HEK293 (cell line): ENCODE results near the gene MED8.
A peak's percentile ranks its signal among the peaks of the same experiment; 100 is the strongest.

ENCODE experiments used
- CTCF ChIA-PET: fragments of 350-600 bp; formaldehyde crosslinking; extraction: SDS; loops from one replicate; lab custom pipeline; 2021; ENCODE audit warnings: antibody characterized with exemption; lab: Yijun Ruan, JAX
- POLR2A ChIA-PET: fragments of 300-600 bp; formaldehyde crosslinking; extraction: SDS; loops from one replicate; lab custom pipeline; 2020; ENCODE audit warnings: antibody characterized with exemption, inconsistent platforms; lab: Yijun Ruan, JAX
- H3K27ac ChIP-seq: fragments of 200-500 bp; sonication (Bioruptor generic); 2 replicates; pipeline ENCODE4 v1.5.1; 2014; ENCODE audit warnings: low read depth, low read length, control low read depth, inconsistent platforms; ENCODE audit errors: extremely low read depth
- H3K36me3 ChIP-seq, 2 experiments: fragments of 200-500 bp in 1 of 2; sonication (Bioruptor generic) in 1 of 2; 1 replicate in 1 of 2; 2 replicates in 1 of 2; pipeline ENCODE4 v1.5.1; 2014 to 2017; ENCODE audit warnings: inconsistent platforms in 2 of 2, low read length in 2 of 2; ENCODE audit not compliant: control insufficient read depth in 2 of 2, insufficient read depth in 1 of 2
- H3K4me1 ChIP-seq: fragments of 200-500 bp; sonication (Bioruptor generic); 2 replicates; pipeline ENCODE4 v1.5.1; 2014; ENCODE audit warnings: mild to moderate bottlenecking, low read length, inconsistent platforms; ENCODE audit not compliant: control insufficient read depth, insufficient read depth
- H3K4me3 ChIP-seq: 2 replicates; pipeline ENCODE4 v1.5.1; 2011; ENCODE audit warnings: low read depth, mild to moderate bottlenecking, control low read depth, low read length, moderate library complexity
- H3K9me3 ChIP-seq: fragments of 200-500 bp; sonication (Bioruptor generic); 2 replicates; pipeline ENCODE4 v1.5.1; 2014; ENCODE audit warnings: low read depth, low read length, inconsistent platforms; ENCODE audit not compliant: control insufficient read depth, insufficient read depth
- HOXD13 ChIP-seq: sonication (generic); formaldehyde crosslinking; IDR thresholded peaks from 2 replicates; pipeline ENCODE4 v1.8.0; 2022; ENCODE audit warnings: missing genetic modification reagents, borderline replicate concordance
- KLF8 ChIP-seq: fragments of 450-650 bp; formaldehyde crosslinking; IDR thresholded peaks from 2 replicates; pipeline ENCODE4 v1.5.1; 2016; ENCODE audit warnings: missing biosample characterization, missing genetic modification characterization
- KLF9 ChIP-seq: fragments of 450-650 bp; formaldehyde crosslinking; IDR thresholded peaks from 2 replicates; pipeline ENCODE4 v1.5.1; 2016; ENCODE audit warnings: missing biosample characterization, missing genetic modification characterization, low read depth
- SALL2 ChIP-seq: fragments of 450-650 bp; formaldehyde crosslinking; IDR thresholded peaks from 2 replicates; pipeline ENCODE4 v1.5.0; 2017; ENCODE audit warnings: missing biosample characterization, mild to moderate bottlenecking, missing genetic modification characterization, borderline replicate concordance
- TSHZ1 ChIP-seq: fragments of 450-650 bp; formaldehyde crosslinking; IDR thresholded peaks from 2 replicates; pipeline ENCODE4 v1.5.1; 2016; ENCODE audit warnings: missing biosample characterization, missing genetic modification characterization, borderline replicate concordance
- ZBTB26 ChIP-seq: fragments of 450-650 bp; formaldehyde crosslinking; optimal IDR thresholded peaks from 2 replicates; pipeline ENCODE3; 2016; ENCODE audit warnings: missing biosample characterization, mild to moderate bottlenecking, missing genetic modification characterization
- ZIC2 ChIP-seq: fragments of 450-650 bp; formaldehyde crosslinking; IDR thresholded peaks from 2 replicates; pipeline ENCODE4 v1.5.1; 2016; ENCODE audit warnings: missing biosample characterization, missing genetic modification characterization
- ZNF121 ChIP-seq: fragments of 450-650 bp; formaldehyde crosslinking; IDR thresholded peaks from 2 replicates; pipeline ENCODE4 v1.5.1; 2016; ENCODE audit warnings: missing biosample characterization, missing genetic modification characterization
- ZNF146 ChIP-seq: fragments of 450-650 bp; formaldehyde crosslinking; IDR thresholded peaks from 2 replicates; pipeline ENCODE4 v1.5.1; 2016; ENCODE audit warnings: missing biosample characterization, missing genetic modification characterization
- ZNF155 ChIP-seq: fragments of 450-650 bp; formaldehyde crosslinking; IDR thresholded peaks from 2 replicates; pipeline ENCODE4 v1.5.1; 2016; ENCODE audit warnings: missing biosample characterization, missing genetic modification characterization
- ZNF174 ChIP-seq: fragments of 450-650 bp; formaldehyde crosslinking; IDR thresholded peaks from 2 replicates; pipeline ENCODE4 v1.5.0; 2017; ENCODE audit warnings: missing biosample characterization, mild to moderate bottlenecking, missing genetic modification characterization
- ZNF214 ChIP-seq: fragments of 450-650 bp; formaldehyde crosslinking; IDR thresholded peaks from 2 replicates; pipeline ENCODE4 v1.5.1; 2017; ENCODE audit warnings: missing biosample characterization, mild to moderate bottlenecking, missing genetic modification characterization, borderline replicate concordance
- ZNF223 ChIP-seq: fragments of 450-650 bp; formaldehyde crosslinking; IDR thresholded peaks from 2 replicates; pipeline ENCODE4 v1.5.1; 2016; ENCODE audit warnings: missing biosample characterization, missing genetic modification characterization
- ZNF24 ChIP-seq: fragments of 450-650 bp; formaldehyde crosslinking; IDR thresholded peaks from 2 replicates; pipeline ENCODE4 v1.5.1; 2016; ENCODE audit warnings: missing biosample characterization, missing genetic modification characterization
- ZNF341 ChIP-seq: fragments of 450-650 bp; formaldehyde crosslinking; IDR thresholded peaks from 2 replicates; pipeline ENCODE4; 2016; ENCODE audit warnings: low read depth, missing biosample characterization, missing genetic modification characterization
- ZNF426 ChIP-seq: fragments of 450-650 bp; formaldehyde crosslinking; IDR thresholded peaks from 2 replicates; pipeline ENCODE4 v1.5.1; 2017; ENCODE audit warnings: missing biosample characterization, missing genetic modification characterization, mild to moderate bottlenecking, inconsistent platforms, moderate library complexity
- ZNF510 ChIP-seq: fragments of 450-650 bp; formaldehyde crosslinking; IDR thresholded peaks from 2 replicates; pipeline ENCODE4 v1.5.1; 2018; ENCODE audit warnings: mild to moderate bottlenecking, missing genetic modification characterization, missing biosample characterization; ENCODE audit not compliant: insufficient replicate concordance
- ZNF514 ChIP-seq: fragments of 450-650 bp; formaldehyde crosslinking; IDR thresholded peaks from 2 replicates; pipeline ENCODE4 v1.5.1; 2016; ENCODE audit warnings: missing biosample characterization, missing genetic modification characterization
- ZNF639 ChIP-seq: fragments of 450-650 bp; formaldehyde crosslinking; IDR thresholded peaks from 2 replicates; pipeline ENCODE4 v1.5.1; 2016; ENCODE audit warnings: missing biosample characterization, missing genetic modification characterization
- ZNF704 ChIP-seq: fragments of 450-650 bp; formaldehyde crosslinking; IDR thresholded peaks from 2 replicates; pipeline ENCODE4 v1.5.1; 2016; ENCODE audit warnings: missing biosample characterization, missing genetic modification characterization
- ZNF792 ChIP-seq: fragments of 450-650 bp; formaldehyde crosslinking; IDR thresholded peaks from 2 replicates; pipeline ENCODE4 v1.5.1; 2016; ENCODE audit warnings: missing biosample characterization, missing genetic modification characterization

Gene MED8

GRCh38 chr1:43422995-43423671, 33.5 kb upstream of the MED8 start:
- no peak for TF ChIP-seq ZNF121
- TF ChIP-seq KLF8 (tag by site-specific recombination), result peak; percentile 79
- TF ChIP-seq ZNF704 (tag by site-specific recombination), result no peak
- TF ChIP-seq HOXD13 (CRISPR knock-in tag), result 0 out of 2 replicates have a peak, but pooled peaks have one; percentile 22
- TF ChIP-seq, all 188 proteins: peak for 2
- no peaks in the 10 kb centered on the region for H3K9me3 ChIP-seq
- no peaks in the 10 kb centered on the region for H3K4me1 ChIP-seq
- CTCF ChIA-PET, result no interaction called here
- POLR2A ChIA-PET, result no interaction called here
- peaks cover 12 to 100% of the 10 kb centered on the region in 2 experiments for H3K36me3 ChIP-seq
- no peak overlapping the region for H3K27ac ChIP-seq
- H3K4me3 ChIP-seq, result no peak overlapping the region

- Histone ChIP-seq H3K4me1 (no peaks in the 10 kb centered on the region), H3K4me3 (no peak overlapping the region), H3K27ac (no peak overlapping the region), H3K9me3 (no peaks in the 10 kb centered on the region), H3K36me3 (peaks cover 14 to 100% of the 10 kb centered on the region in 2 experiments)
- TF ChIP-seq KLF9 (tag by site-specific recombination) (no peak), ZBTB26 (no peak), ZNF639 (tag by site-specific recombination) (no peak), ZIC2 (tag by site-specific recombination) (no peak), ZNF146 (tag by site-specific recombination) (no peak), ZNF214 (tag by site-specific recombination) (no peak), ZNF155 (tag by site-specific recombination) (no peak), ZNF24 (tag by site-specific recombination) (no peak), SALL2 (tag by site-specific recombination) (no peak), ZNF510 (tag by site-specific recombination) (no peak), ZNF223 (tag by site-specific recombination) (no peak), ZNF174 (tag by site-specific recombination) (no peak)
- CTCF ChIA-PET, result no interaction called here
- POLR2A ChIA-PET, result interaction anchor here (1.9 kb wide), 1 partner anchor 64 kb away, joined by 5 read pairs; the partner anchor contains the start of gene CDC20
Measured at GRCh38 chr1:43421976-43422750, 32.6 kb upstream of the MED8 start.

GRCh38 chr1:43421396-43421795, 31.8 kb upstream of the MED8 start:
- Histone ChIP-seq H3K27ac (no peak overlapping the region), H3K4me1 (no peaks in the 10 kb centered on the region), H3K36me3 (peaks cover 10 to 100% of the 10 kb centered on the region in 2 experiments), H3K9me3 (no peaks in the 10 kb centered on the region), H3K4me3 (no peak overlapping the region)
- POLR2A ChIA-PET, result interaction anchor here (1.9 kb wide), 1 partner anchor 63 kb away, joined by 5 read pairs; the partner anchor contains the start of gene CDC20
- CTCF ChIA-PET, result no interaction called here
- TF ChIP-seq ZNF426 (no peak), ZNF341 (tag by site-specific recombination) (no peak), ZNF514 (tag by site-specific recombination) (no peak), TSHZ1 (tag by site-specific recombination) (no peak), ZNF792 (tag by site-specific recombination) (no peak), ZNF174 (tag by site-specific recombination) (no peak), ZNF704 (tag by site-specific recombination) (no peak), ZNF214 (tag by site-specific recombination) (no peak)
